KMS-11 (cell line): Measurements from ENCODE around the gene CCNT2.
"Not testable (repeated sequence)": the region's sequence is repeated elsewhere in the genome, so short reads cannot be mapped to it uniquely, and the experiment has no call there.

Experiments used
- H2AFZ ChIP-seq: fragments of 200-600 bp; sonication (generic); 2 replicates; pipeline ENCODE4 v1.6.1; 2016; ENCODE audit warnings: antibody characterized with exemption, mixed run types, low read depth
- H3K27ac ChIP-seq: fragments of 200-600 bp; sonication (generic); 2 replicates; pipeline ENCODE4 v1.6.1; 2016; ENCODE audit warnings: mild to moderate bottlenecking, mixed run types
- H3K27me3 ChIP-seq: fragments of 200-600 bp; sonication (generic); 2 replicates; pipeline ENCODE4 v1.6.1; 2017; ENCODE audit warnings: mild to moderate bottlenecking, low read depth, mixed run types, moderate library complexity; ENCODE audit not compliant: insufficient read depth
- H3K36me3 ChIP-seq: fragments of 200-600 bp; sonication (generic); 2 replicates; pipeline ENCODE4 v1.6.1; 2017; ENCODE audit warnings: mild to moderate bottlenecking, mixed run types; ENCODE audit not compliant: insufficient read depth
- H3K4me1 ChIP-seq: fragments of 200-600 bp; sonication (generic); 2 replicates; pipeline ENCODE4 v1.6.1; 2016; ENCODE audit warnings: mild to moderate bottlenecking, low read depth, mixed run types; ENCODE audit not compliant: poor library complexity, severe bottlenecking
- H3K4me2 ChIP-seq: fragments of 200-600 bp; sonication (generic); 2 replicates; pipeline ENCODE4 v1.7.0; 2016; ENCODE audit warnings: mild to moderate bottlenecking, mixed run types
- H3K4me3 ChIP-seq: fragments of 200-600 bp; sonication (generic); IDR thresholded peaks from 2 replicates; pipeline ENCODE4 v1.6.1; 2017; ENCODE audit warnings: low read depth, low read length, mixed read lengths; ENCODE audit not compliant: insufficient read depth
- H3K79me2 ChIP-seq: fragments of 200-600 bp; sonication (generic); 2 replicates; pipeline ENCODE4 v1.6.1; 2016; ENCODE audit warnings: low read depth, mixed run types; ENCODE audit not compliant: insufficient read depth
- H3K9ac ChIP-seq: fragments of 200-600 bp; sonication (generic); 2 replicates; pipeline ENCODE4 v1.6.1; 2016; ENCODE audit warnings: mild to moderate bottlenecking, mixed run types
- H4K20me1 ChIP-seq: fragments of 200-600 bp; sonication (generic); 2 replicates; pipeline ENCODE4 v1.6.1; 2016; ENCODE audit warnings: mild to moderate bottlenecking, mixed run types; ENCODE audit not compliant: insufficient read depth
- TF ChIP-seq, protein P1 (sequence below): fragments of 200-600 bp; sonication (generic); conservative IDR thresholded peaks from 2 replicates; pipeline ENCODE4 v1.6.1; 2017; ENCODE audit warnings: low read depth, mild to moderate bottlenecking, antibody characterized with exemption, low read length, moderate library complexity, mixed read lengths

The CCNT2 gene

DNA sequence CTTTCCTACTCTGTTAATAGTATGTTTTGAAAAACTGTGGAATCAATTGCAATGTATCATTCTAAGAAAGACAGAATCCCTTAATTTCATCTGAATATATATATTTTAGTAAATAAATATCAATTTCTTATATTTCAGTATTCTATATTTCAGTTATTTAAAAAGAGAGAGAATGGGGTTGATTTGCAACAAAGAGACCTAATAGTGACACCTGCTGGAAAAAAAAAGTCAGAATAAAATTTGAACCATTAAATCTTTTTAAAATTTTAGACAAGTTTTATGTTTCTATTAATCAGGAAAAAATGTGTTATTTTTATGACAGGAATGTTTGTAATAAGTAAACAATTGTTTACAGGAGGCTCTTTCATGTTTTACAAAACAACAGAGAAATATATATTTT lies 20.7 kb upstream of the CCNT2 start:
- TF ChIP-seq, protein P1, sequence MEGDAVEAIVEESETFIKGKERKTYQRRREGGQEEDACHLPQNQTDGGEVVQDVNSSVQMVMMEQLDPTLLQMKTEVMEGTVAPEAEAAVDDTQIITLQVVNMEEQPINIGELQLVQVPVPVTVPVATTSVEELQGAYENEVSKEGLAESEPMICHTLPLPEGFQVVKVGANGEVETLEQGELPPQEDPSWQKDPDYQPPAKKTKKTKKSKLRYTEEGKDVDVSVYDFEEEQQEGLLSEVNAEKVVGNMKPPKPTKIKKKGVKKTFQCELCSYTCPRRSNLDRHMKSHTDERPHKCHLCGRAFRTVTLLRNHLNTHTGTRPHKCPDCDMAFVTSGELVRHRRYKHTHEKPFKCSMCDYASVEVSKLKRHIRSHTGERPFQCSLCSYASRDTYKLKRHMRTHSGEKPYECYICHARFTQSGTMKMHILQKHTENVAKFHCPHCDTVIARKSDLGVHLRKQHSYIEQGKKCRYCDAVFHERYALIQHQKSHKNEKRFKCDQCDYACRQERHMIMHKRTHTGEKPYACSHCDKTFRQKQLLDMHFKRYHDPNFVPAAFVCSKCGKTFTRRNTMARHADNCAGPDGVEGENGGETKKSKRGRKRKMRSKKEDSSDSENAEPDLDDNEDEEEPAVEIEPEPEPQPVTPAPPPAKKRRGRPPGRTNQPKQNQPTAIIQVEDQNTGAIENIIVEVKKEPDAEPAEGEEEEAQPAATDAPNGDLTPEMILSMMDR: no peak; the same call in 1 of the 2 replicates
- Histone ChIP-seq H3K9ac (no peak overlapping the region), H3K36me3 (no peaks in the 10 kb centered on the region), H3K27ac (no peak overlapping the region), H3K4me3 (no peak overlapping the region), H3K27me3 (no peaks in the 10 kb centered on the region), H4K20me1 (no peaks in the 10 kb centered on the region), H2AFZ (no peak overlapping the region), H3K4me2 (no peak overlapping the region), H3K4me1 (no peaks in the 10 kb centered on the region), H3K79me2 (no peaks in the 10 kb centered on the region)

DNA sequence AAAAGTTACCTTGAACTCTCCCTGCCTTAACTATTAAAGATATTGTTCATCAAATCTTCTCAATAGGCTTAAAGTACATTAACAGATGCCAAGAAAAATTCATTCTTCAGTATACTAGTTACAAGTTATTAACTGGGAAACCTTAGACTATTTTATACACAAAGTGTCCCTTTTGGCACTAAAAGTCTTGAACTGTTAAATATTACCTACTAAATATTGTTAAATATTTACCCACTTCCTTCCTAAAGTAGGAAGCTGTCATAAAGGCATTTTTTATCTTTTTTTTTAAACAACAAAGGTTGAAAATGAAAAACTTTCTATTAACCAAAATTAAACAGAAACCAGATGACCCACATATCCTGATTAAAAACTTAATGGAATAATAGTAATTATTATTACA lies 19.4 kb upstream of the CCNT2 start:
- Histone ChIP-seq H3K9ac (no peak overlapping the region), H3K4me3 (no peak overlapping the region), H3K27me3 (no peaks in the 10 kb centered on the region), H3K79me2 (no peaks in the 10 kb centered on the region), H2AFZ (no peak overlapping the region), H4K20me1 (no peaks in the 10 kb centered on the region), H3K4me1 (no peaks in the 10 kb centered on the region), H3K27ac (no peak overlapping the region), H3K36me3 (no peaks in the 10 kb centered on the region), H3K4me2 (no peak overlapping the region)
- TF ChIP-seq, protein P1: no peak

DNA sequence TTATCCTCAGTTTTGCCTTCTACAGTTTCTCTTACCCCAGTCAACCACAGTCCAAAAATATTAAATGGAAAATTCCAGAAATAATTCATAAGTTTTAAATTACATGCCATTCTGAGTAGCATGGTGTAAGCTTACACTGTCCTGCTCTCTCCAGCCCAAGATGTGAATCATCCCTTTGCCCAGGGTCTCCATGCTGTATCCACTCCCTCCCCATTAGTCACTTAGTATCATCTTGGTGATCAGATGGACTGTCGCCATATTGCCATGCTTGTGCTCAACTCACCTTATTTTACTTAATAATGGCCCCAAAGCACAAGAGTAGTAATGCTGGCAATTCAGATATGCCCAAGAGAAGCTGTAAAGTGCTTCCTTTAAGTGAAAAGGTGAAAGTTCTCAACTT lies 18.5 kb upstream of the CCNT2 start:
- Histone ChIP-seq H3K27me3 (no peaks in the 10 kb centered on the region), H3K27ac (no peak overlapping the region), H2AFZ (no peak overlapping the region), H3K4me2 (no peak overlapping the region), H4K20me1 (no peaks in the 10 kb centered on the region), H3K9ac (no peak overlapping the region), H3K79me2 (no peaks in the 10 kb centered on the region), H3K4me1 (no peaks in the 10 kb centered on the region), H3K4me3 (no peak overlapping the region), H3K36me3 (no peaks in the 10 kb centered on the region)
- TF ChIP-seq, protein P1: no peak

DNA sequence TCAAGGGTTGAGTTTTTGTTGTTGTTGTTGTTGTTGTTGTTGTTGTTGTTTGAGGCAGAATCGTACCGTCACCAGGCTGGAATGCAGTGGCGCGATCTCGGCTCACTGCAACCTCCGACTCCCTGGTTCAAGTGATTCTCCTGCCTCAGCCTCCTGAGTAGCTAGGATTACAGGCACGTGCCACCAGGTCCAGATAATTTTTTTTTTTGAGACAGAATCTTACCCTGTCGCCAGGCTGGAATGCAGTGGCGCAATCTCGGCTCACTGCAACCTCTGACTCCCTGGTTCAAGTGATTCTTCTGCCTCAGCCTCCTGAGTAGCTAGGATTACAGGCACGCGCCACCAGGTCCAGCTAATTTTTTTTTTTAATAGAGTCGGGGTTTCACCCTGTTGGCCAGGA lies 14.9 kb upstream of the CCNT2 start:
- not testable (repeated sequence) for H3K4me3 ChIP-seq, H3K36me3 ChIP-seq, H3K4me2 ChIP-seq, H4K20me1 ChIP-seq, H2AFZ ChIP-seq, H3K27me3 ChIP-seq, H3K27ac ChIP-seq, H3K79me2 ChIP-seq, H3K9ac ChIP-seq, H3K4me1 ChIP-seq

DNA sequence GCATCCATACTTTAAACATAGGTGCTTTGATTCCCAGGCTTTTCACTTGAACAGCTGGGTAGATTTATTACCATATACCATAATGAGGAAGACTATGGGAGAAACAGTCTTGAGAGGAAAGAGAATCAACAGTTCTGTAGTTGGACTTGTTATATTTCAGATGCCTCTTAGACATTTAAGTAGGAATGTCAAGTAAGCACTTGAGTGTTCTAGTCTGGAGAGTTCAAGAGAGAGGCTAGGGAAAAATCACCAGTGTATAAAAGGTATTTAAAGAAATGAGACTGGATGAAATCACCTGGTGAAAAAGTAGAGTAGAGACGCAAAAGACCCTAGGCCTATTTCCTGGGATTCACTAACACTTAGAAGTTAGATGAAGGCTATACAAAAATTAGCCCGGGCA lies 13.5 kb upstream of the CCNT2 start:
- H3K4me2 ChIP-seq: no peak overlapping the region
- no peak overlapping the region for H2AFZ ChIP-seq
- H3K9ac ChIP-seq: no peak overlapping the region
- no peaks in the 10 kb centered on the region for H3K27me3 ChIP-seq
- H4K20me1 ChIP-seq: no peaks in the 10 kb centered on the region
- no peaks in the 10 kb centered on the region for H3K4me1 ChIP-seq
- H3K79me2 ChIP-seq: no peaks in the 10 kb centered on the region
- no peak overlapping the region for H3K27ac ChIP-seq
- TF ChIP-seq, protein P1: no peak
- no peak overlapping the region for H3K4me3 ChIP-seq
- H3K36me3 ChIP-seq: no peaks in the 10 kb centered on the region
